ENCODE results near the gene TIAM2.

- TF ChIP-seq, protein P1, sequence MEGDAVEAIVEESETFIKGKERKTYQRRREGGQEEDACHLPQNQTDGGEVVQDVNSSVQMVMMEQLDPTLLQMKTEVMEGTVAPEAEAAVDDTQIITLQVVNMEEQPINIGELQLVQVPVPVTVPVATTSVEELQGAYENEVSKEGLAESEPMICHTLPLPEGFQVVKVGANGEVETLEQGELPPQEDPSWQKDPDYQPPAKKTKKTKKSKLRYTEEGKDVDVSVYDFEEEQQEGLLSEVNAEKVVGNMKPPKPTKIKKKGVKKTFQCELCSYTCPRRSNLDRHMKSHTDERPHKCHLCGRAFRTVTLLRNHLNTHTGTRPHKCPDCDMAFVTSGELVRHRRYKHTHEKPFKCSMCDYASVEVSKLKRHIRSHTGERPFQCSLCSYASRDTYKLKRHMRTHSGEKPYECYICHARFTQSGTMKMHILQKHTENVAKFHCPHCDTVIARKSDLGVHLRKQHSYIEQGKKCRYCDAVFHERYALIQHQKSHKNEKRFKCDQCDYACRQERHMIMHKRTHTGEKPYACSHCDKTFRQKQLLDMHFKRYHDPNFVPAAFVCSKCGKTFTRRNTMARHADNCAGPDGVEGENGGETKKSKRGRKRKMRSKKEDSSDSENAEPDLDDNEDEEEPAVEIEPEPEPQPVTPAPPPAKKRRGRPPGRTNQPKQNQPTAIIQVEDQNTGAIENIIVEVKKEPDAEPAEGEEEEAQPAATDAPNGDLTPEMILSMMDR (IDR thresholded peaks at IDR 0.05; ENCODE audit: poor library complexity), result no peak
- TF ChIP-seq EZH2 (IDR thresholded peaks at IDR 0.05; ENCODE audit: borderline replicate concordance) (no peak), EZH2phosphoT487 (IDR thresholded peaks at IDR 0.05; ENCODE audit: low read depth, severe bottlenecking, unreplicated experiment) (no peak)
These were observed 153.0 kb downstream of the TIAM2 start for GRCh38 chr6:155147958-155148663.

All from hepatocyte (in vitro differentiated cells).